Epithelial cell of proximal tubule (primary cell): Measurements from ENCODE around the gene DGKZ. TPM values are rescaled to one million over a fixed set of nuclear protein-coding genes. Genes with fewer than 3 reads are reported as not detected.

Source experiments
- DNase-seq: peaks from one replicate; pipeline ENCODE4 v3.0.0-alpha.2; 2011; ENCODE audit warnings: low read depth
- H3K4me3 ChIP-seq: 2 replicates; pipeline ENCODE4 v1.5.1; 2011; ENCODE audit warnings: low read depth, mild to moderate bottlenecking, low read length
- CTCF ChIP-seq: conservative IDR thresholded peaks from 2 replicates; pipeline ENCODE4 v1.5.1; 2012; ENCODE audit warnings: low read depth, mild to moderate bottlenecking, low read length
- total RNA-seq: library from RNA; depleted of rRNA; stranded (reverse); fragments of >200 nt; gene quantifications from 2 replicates; pipeline ENCODE4 v1.2.3, GENCODE V29; 2015

The DGKZ gene
- total RNA-seq, 1 donor from 2014 or later, result 41.1 TPM

- TF ChIP-seq CTCF, result peak; percentile 94
Observed at GRCh38 chr11:46315033-46315738, 32.1 kb upstream of the DGKZ start.

GRCh38 chr11:46315783-46316563 is 31.3 kb upstream of the DGKZ start:
- no peak overlapping the region for H3K4me3 ChIP-seq
- DNase-seq, result no peak
- TF ChIP-seq CTCF, result no peak

More at GRCh38 chr11:46315033-46315738, 32.1 kb upstream of the DGKZ start:
- no peak overlapping the region for H3K4me3 ChIP-seq
- DNase-seq, result no peak

GRCh38 chr11:46319074-46319453 is 28.2 kb upstream of the DGKZ start:
- H3K4me3 ChIP-seq, result no peak overlapping the region
- DNase-seq, result no peak
- TF ChIP-seq CTCF, result no peak

- no peak overlapping the region for H3K4me3 ChIP-seq
- DNase-seq, result no peak
- no peak for TF ChIP-seq CTCF
Observed at GRCh38 chr11:46321757-46322156, 25.5 kb upstream of the DGKZ start.

GRCh38 chr11:46322759-46323158 is 24.5 kb upstream of the DGKZ start:
- peak; percentile 33 for TF ChIP-seq CTCF
- DNase-seq, result no peak
- H3K4me3 ChIP-seq, result no peak overlapping the region

- TF ChIP-seq CTCF, result no peak
- no peak overlapping the region for H3K4me3 ChIP-seq
- DNase-seq, result no peak
Observed at GRCh38 chr11:46326813-46327416, 20.3 kb upstream of the DGKZ start.
